PC-3 (cell line): ENCODE results near the gene S100B.

Experiments
- EZH2 ChIP-seq: fragments of 300-600 bp; sonication (generic); IDR thresholded peaks from one replicate; pipeline ENCODE4 v1.6.1; 2017; ENCODE audit warnings: antibody characterized with exemption, mild to moderate bottlenecking, low read length; ENCODE audit not compliant: unreplicated experiment
- EZH2phosphoT487 ChIP-seq: fragments of 300-600 bp; sonication (generic); IDR thresholded peaks from 2 replicates; pipeline ENCODE4 v1.6.1; 2018; ENCODE audit warnings: mild to moderate bottlenecking, antibody characterized with exemption, low read length, borderline replicate concordance
- TF ChIP-seq, protein P1 (sequence below): fragments of 300-600 bp; sonication (generic); conservative IDR thresholded peaks from 2 replicates; pipeline ENCODE4 v1.5.1; 2017; ENCODE audit warnings: antibody characterized with exemption, low read depth, mild to moderate bottlenecking, low read length

DNA sequence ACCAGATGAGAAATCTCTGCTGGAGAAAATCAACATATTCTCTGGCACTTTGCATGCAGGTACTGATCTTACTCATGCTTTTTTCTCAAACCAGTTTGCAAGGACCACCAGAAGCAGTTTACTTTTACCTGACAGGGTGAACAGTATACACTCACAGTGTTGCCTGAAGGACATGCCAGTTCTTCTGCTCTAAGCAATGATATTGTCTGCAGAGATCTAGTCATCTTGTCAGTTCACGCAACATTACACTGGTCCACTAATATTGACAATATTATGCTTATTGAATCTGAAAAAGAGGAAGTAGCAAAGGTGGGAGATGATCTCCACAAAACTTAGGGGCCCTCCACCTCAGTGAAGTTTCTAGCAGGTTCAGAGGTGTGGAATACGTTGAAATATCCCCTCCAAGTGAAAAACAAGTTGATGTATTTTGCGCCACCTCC is 3.8 kb upstream of the S100B start:
- TF ChIP-seq, protein P1, sequence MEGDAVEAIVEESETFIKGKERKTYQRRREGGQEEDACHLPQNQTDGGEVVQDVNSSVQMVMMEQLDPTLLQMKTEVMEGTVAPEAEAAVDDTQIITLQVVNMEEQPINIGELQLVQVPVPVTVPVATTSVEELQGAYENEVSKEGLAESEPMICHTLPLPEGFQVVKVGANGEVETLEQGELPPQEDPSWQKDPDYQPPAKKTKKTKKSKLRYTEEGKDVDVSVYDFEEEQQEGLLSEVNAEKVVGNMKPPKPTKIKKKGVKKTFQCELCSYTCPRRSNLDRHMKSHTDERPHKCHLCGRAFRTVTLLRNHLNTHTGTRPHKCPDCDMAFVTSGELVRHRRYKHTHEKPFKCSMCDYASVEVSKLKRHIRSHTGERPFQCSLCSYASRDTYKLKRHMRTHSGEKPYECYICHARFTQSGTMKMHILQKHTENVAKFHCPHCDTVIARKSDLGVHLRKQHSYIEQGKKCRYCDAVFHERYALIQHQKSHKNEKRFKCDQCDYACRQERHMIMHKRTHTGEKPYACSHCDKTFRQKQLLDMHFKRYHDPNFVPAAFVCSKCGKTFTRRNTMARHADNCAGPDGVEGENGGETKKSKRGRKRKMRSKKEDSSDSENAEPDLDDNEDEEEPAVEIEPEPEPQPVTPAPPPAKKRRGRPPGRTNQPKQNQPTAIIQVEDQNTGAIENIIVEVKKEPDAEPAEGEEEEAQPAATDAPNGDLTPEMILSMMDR, result no peak
- TF ChIP-seq EZH2 (no peak), EZH2phosphoT487 (no peak)
